Activated CD8-positive, alpha-beta memory T cell treated with anti-CD3 and anti-CD28 coated beads for 24 hours (primary cell): Measurements from ENCODE around the gene MRPS6.

Source experiments
- DNase-seq: peaks from one replicate; pipeline ENCODE4 v3.0.0-alpha.2; 2020

MRPS6 gene

GRCh38 chr21:34105947-34106541 lies 32.7 kb downstream of the MRPS6 start:
- no peak for DNase-seq

- DNase-seq, result no peak
These were observed 34.2 kb downstream of the MRPS6 start for GRCh38 chr21:34107606-34108005.

DNA sequence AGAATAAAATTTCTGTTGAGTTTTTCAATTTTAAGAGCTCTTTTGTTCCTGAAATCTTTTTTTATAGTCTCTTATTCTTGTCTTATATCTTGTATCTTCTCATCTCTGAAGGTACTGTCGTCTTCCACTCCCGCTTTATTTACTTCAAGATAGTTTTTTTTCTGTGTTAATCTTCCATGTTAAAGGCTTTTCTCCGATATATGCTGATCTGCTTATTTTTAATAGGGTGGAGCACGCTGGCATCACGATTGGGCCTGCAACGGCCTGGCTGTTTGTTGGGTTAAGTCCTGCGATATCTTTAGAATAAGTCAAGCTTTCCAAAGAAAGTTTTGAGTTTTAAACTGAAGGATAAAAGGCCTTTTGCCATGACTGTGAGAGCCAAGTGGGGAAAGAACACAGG lies 35.7 kb downstream of the MRPS6 start:
- no peak for DNase-seq

DNA sequence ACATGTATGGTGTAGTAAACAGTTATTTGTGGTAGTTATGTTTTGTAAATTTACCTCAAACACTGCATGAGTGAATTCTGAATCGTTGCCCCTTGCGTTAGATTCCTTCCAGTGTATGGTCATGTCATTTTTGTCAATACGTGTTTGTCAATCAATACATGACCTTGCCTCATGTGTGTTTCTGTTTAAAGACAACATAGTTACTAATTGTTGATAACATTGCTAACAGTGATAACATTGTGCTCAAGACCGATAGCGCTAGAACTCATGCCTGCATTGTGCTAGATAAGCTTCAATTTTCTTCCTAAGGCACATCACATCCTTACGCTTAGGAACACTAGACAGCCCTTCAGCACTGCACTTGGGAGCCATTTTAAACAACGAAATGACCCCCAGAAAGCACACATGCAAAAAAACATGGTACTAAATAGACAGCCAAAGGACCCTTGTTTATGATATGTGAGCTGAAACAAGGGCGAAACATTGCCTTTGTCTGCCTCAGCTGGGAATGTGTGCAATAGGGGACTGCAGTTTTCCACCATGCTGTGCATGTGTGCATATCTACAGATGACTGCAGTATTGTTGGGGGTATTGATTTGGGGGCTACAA lies 37.3 kb downstream of the MRPS6 start:
- no peak for DNase-seq

DNA sequence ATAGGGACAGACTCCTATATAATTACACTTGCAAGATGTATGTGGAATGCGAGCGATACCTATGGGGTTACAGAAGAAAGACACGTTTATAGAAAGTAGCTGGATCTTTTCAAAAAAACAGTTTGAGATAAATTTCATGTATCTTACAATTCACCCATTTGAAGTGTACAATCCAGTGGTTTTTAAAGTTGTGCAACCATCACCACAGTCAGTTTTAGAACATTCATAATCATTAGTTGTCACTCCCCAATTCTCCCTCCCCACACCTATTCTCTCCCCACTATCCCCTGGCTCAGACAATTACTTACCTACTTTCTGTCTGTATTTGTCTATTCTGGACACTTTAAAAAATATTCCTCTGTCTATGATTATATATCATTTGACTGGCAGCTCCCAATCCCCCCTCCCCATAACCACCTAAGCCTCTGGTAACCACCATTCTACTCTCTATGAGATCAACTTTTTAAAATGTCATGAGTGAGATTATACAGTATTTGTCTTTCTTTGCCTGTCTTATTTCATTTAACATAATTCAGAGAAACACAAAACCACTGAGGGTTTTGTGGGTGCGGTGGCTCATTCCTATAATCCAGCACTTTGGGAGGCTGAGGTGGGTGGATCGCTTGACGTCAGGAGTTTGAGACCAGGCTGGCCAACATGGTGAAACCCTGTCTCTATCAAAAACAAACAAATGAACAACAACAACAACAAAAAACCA lies 39.1 kb downstream of the MRPS6 start:
- DNase-seq, result no peak

DNA sequence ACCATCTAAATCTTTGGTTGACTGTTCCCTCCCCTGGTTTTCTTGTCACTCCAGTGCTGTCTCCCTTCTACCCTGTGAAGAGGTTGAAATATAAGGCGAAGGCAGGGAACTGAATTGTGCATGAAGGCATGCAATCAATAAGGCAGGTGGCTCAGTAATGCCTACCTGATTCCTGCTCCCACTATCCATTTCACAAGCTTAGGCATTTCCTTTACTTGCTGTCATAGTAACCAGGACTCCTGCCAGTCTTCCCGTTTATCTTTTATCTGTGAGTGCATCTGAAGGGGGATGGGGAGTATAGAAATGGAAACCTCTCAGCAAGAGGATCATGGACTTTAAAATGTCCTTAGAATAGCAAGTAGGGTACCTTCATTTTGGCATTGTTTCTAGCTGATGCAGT lies 40.5 kb downstream of the MRPS6 start:
- no peak for DNase-seq

DNA sequence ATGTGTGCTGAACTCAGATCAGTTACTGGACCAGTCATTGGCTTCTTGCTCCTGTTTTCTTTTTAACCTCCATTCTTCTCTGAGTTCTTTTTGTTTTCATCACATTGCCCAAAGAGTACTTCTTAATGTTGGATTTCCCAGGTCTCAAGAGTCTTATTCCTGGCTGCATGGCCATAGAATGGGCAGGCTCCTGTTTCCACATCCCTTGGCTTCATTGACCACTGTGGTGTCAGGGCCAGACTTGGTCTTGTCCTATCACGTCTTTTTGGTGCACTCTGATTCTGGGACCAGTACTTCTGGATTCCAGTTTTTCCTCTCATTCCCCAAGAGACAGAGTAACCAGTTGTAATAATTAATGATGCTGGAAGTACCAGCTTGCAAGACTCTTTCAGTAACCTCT lies 41.8 kb downstream of the MRPS6 start:
- DNase-seq, result no peak

- DNase-seq, result no peak
These were observed 43.2 kb downstream of the MRPS6 start for GRCh38 chr21:34116569-34116968.

- DNase-seq, result no peak
These were observed 47.5 kb downstream of the MRPS6 start for GRCh38 chr21:34120867-34121266.

GRCh38 chr21:34122047-34122446 lies 48.7 kb downstream of the MRPS6 start:
- DNase-seq, result no peak

- DNase-seq, result no peak
These were observed 50.2 kb downstream of the MRPS6 start for GRCh38 chr21:34123609-34124008.

- DNase-seq, result no peak
These were observed 52.9 kb downstream of the MRPS6 start for GRCh38 chr21:34126269-34126668.

DNA sequence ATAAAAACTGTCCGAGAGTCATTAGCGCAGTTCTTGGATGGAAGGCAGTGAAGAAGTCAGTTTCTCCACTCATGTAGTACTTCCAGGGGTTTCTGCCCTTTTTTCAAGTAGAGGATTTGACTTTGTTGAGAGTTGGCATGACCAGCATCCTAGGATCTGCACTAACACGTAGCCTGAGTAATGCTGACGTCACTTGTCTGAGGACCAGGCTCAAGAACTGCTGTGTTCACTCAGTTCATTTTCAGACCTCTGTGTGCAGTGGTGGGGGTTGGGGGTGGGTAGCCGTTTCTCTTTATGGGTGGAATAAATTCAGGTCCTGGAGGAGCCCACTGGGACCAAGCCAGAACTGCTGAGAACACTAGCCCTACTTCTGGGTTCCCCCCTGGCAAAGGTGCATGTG lies 53.3 kb downstream of the MRPS6 start:
- no peak for DNase-seq

DNA sequence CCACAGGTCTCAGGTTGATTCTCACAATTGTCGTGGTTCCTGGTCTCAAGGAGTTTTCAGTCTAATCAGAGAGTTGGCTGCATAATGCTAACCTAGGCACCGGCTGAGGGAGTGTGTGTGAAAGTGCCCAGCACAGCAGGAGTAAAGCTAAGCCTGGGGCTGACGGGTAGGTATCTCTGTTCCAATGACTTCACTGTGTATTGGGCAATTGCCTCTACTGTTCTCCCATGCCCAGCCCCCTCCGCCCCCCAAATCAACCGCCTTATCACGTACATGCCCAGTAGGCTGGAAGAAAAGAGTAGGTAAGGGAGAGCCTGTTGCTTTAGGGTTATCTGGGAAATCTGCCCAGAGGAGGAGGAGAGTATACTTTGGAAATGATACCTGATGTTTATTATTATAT lies 54.7 kb downstream of the MRPS6 start:
- DNase-seq, result no peak

DNA sequence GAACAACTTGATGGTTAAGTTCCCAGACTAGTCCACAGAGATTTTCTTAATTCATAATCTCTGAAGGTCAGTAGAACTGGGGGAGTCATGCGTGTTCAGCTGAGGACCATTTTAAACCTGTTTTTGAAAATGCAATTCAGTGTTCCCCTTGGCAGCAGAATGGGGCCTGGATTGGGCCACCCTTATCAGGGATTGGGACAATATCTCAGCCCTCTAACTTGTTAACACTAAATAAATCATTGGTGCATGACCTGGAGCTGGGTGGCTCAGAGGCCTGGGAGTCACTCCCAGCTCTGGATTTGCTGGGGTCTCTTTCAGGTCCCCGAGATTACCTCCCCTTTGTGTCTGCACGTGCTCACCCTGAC lies 55.3 kb downstream of the MRPS6 start:
- no peak for DNase-seq

DNA sequence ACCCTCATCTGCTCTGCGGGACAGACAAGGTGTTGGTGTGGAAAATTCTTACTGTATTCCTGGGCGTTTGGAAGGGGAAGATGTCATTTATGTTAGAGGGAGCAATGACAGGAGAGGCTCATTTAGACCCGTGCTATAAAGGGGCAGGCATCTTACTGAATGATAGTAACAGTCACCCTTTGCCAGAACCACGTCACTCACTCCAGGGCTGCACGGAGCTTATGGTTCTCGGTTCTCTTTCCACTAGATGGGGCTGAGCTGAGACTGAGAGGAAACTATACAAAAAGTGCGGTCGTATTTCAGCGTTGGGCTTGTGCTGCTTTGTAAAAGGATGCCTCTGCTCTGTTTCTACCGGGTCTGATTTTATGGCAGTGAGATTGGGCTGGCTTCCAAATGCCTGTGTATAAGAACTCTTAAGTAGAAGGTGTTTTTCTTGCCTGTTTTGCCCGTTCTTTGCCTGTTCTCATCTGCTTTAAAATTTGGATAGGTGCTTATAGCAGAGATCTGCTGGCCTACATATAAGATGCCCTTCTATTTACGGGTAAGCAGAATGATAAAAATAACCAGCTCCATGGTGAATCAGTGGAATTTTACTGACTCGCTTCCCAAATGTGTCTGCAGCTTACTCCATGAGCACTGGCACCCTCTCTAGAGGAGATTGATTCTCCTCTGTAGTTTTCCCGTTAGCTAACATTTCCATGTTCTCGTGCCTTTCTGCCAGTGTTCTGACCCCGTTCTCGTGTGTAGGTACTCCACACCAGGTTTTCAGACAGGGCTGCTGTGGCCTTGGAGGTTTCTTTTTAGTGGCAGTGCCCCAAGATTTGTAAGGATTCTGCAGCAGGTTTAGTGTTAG lies 55.9 kb downstream of the MRPS6 start:
- peak; percentile 77 for DNase-seq

GRCh38 chr21:34129901-34130715 lies 56.7 kb downstream of the MRPS6 start:
- no peak for DNase-seq

DNA sequence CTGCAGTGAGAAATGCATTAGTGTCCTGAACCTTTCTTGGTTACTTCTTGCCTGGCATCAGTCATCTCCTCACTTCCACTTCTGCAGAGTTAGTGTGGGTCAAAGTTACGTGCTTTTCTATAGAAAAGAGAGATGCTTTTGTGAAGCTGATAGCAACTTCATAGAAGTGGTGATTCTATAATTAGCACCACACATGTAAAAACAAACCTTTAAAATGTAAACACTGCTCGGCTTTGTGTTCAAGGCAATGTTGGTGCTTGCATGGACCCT lies 57.3 kb downstream of the MRPS6 start:
- no peak for DNase-seq

- no peak for DNase-seq
These were observed 58.2 kb downstream of the MRPS6 start for GRCh38 chr21:34131586-34131985.

DNA sequence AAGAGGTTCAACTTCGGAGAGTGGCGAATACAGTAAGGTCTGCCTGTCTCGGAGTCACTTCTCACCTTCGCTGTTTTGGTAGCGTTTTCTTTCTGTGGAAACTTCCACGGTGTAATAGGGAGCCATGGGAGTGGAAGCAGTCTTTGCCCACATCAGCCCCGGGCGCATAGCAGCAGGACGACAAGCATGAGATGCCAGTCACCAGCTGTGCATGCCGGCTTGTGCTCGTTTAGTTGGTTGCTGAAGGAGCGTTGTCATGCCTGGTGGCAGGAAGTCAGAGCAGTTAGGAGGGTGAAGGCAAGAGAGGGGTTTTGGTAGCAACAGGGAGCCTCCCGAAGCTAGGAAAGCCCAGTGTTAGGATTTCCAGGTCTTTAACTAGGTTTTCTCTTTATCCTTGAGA lies 58.8 kb downstream of the MRPS6 start:
- DNase-seq, result no peak

DNA sequence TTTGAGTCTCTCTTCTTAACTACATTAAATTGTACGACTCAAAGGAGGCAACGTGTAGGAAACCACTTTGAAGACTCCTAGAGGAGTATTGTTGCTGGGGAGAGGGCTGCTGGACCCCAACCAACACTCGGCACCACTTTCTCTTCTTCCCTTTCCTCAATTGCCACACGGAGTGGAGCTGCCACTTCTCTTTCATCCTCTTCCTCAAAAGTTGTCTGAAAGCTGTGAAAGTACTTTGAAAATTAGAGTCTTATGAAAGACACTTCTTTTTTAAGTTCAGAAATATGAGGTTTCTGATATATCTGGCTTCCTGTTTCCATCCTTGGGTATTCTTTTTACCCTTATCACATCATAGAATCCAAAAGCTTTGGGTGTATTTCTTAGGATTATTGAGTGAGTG lies 59.5 kb downstream of the MRPS6 start:
- DNase-seq, result no peak

DNA sequence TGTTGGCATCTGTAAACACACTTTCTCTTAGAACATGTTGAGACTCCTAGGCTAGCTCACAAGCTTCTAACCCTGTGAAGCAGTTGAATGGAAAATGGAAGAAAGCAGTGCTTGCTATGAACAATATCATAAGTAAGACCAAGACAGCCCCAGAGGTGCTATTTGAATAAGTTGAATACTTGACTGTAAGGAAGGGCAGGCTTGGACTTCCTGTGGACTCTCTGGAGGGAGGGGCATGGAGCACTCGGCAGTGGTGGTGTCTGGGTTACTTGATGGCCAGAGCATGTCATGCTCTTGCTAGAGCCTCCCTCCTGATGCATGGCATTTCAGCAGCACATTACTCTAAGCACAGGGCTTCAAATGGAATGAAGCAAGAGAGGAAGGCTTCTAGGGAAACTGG lies 60.0 kb downstream of the MRPS6 start:
- no peak for DNase-seq

- DNase-seq, result no peak
These were observed 60.4 kb downstream of the MRPS6 start for GRCh38 chr21:34133802-34134201.
